ENCODE measurements around the gene GRIA1. TPM values are rescaled to one million over a fixed set of nuclear protein-coding genes. Genes with fewer than 3 reads are reported as not detected.
"Not testable (repeated sequence)": the region's sequence is repeated elsewhere in the genome, so short reads cannot be mapped to it uniquely, and the experiment has no call there.

Gene GRIA1
- total RNA-seq, 1 donor from 2014 or later: not detected

GRCh38 chr5:153849303-153850113 is 359.0 kb downstream of the GRIA1 start:
- H3K4me3 Mint-ChIP-seq; H3K4me1 Mint-ChIP-seq; intact Hi-C loops (cut with micrococcal nuclease); H3K36me3 Mint-ChIP-seq (ENCODE audit: low read depth); H3K9me3 Mint-ChIP-seq; H3K27me3 Mint-ChIP-seq; DNase-seq; H3K27ac Mint-ChIP-seq: not testable (repeated sequence)

DNA sequence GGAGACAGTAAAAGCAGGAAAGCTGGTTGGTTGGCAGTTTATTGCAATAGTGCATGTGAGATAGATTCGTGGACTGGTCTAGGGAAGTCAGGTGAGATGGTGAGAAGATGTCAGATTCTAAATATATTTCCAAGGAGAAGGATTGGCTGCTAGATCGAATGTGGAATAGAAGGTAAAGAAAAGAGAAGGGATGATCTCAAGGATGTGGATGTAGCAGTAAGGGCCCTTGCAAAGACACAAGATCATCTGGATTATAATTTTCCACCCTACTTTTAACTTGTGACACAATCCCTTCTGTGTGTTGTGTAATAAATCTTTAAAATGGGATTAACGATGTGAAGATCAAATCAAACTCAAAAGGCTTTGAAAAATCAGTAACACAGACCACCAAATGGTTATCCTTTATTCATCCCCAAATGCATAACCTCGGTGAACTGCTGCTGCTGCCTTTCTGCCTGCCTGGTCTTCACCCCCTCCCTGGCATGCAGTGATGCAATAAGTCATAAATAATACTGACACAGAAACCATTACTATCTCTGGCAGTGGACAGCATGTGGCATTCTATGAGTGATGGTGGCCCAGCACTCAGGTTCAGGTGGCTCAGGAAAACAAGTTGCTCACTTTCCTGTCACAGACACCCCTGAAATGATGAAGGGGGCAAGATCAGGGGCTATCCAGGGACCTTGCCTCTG is 369.9 kb downstream of the GRIA1 start:
- H3K27ac Mint-ChIP-seq: no peak overlapping the region
- intact Hi-C loops (cut with micrococcal nuclease): no loop called here
- H3K4me1 Mint-ChIP-seq: no peaks in the 10 kb centered on the region
- H3K4me3 Mint-ChIP-seq: no peak overlapping the region
- DNase-seq: no peak
- no peaks in the 10 kb centered on the region for H3K27me3 Mint-ChIP-seq
- H3K36me3 Mint-ChIP-seq (ENCODE audit: low read depth): no peaks in the 10 kb centered on the region
- H3K9me3 Mint-ChIP-seq: no peaks in the 10 kb centered on the region

DNA sequence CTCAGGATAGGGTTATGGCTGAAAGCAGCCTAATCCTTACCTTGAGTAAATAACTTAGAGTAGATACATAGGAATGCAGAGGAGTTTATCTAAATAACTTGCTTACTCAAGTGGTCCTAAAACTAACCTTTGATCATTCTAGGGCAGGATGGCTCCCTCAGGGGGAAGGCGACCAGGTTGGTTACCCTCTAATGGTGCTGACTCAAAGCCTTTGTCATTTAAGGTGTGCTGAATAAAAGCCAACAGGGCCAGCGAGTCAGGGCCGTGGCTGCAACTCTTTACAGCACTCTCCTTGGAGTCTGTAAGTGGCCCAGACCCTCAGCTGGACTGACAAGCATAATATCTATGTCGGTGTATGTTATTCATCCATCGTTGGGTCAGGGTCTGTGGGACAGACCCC is 372.4 kb downstream of the GRIA1 start:
- H3K4me1 Mint-ChIP-seq; H3K4me3 Mint-ChIP-seq; DNase-seq; intact Hi-C loops (cut with micrococcal nuclease); H3K36me3 Mint-ChIP-seq (ENCODE audit: low read depth); H3K27me3 Mint-ChIP-seq; H3K9me3 Mint-ChIP-seq; H3K27ac Mint-ChIP-seq: not testable (repeated sequence)

Data from activated CD4-positive, alpha-beta T cell treated with anti-CD3 and anti-CD28 coated beads, Interleukin-2, amount 10 ng/mL, durations not matched to agents 24 days and 14 days (primary cell).